GM23248 (cell line): Measurements from ENCODE around the gene NGEF. TPM values are rescaled to one million over a fixed set of nuclear protein-coding genes. Genes with fewer than 3 reads are reported as not detected.

ENCODE experiments used
- DNase-seq: peaks from one replicate; pipeline ENCODE4 v3.0.0-alpha.2; 2015
- H2AFZ ChIP-seq: fragments of 200-600 bp; sonication (generic); 2 replicates; pipeline ENCODE4 v1.6.1; 2016; ENCODE audit warnings: antibody characterized with exemption
- H3F3A ChIP-seq: fragments of 200-600 bp; sonication (generic); 2 replicates; pipeline ENCODE4 v1.6.1; 2016; ENCODE audit warnings: mild to moderate bottlenecking, antibody characterized with exemption, mixed run types; ENCODE audit not compliant: insufficient read depth
- H3K27ac ChIP-seq: fragments of 200-600 bp; sonication (generic); 2 replicates; pipeline ENCODE4 v1.5.1; 2016; ENCODE audit warnings: mild to moderate bottlenecking
- H3K27me3 ChIP-seq: fragments of 200-600 bp; sonication (generic); replicated peaks from 2 replicates; pipeline ENCODE4 v1.6.1; 2016; ENCODE audit warnings: mild to moderate bottlenecking; ENCODE audit not compliant: insufficient read depth
- H3K36me3 ChIP-seq: fragments of 200-600 bp; sonication (generic); 2 replicates; pipeline ENCODE4 v1.6.1; 2016; ENCODE audit warnings: low read depth, mild to moderate bottlenecking
- H3K4me1 ChIP-seq: fragments of 200-600 bp; sonication (generic); 2 replicates; pipeline ENCODE4 v1.6.1; 2016; ENCODE audit warnings: mild to moderate bottlenecking; ENCODE audit not compliant: insufficient read depth
- H3K4me2 ChIP-seq: fragments of 200-600 bp; sonication (generic); one replicate; pipeline ENCODE4 v1.6.1; 2016; ENCODE audit warnings: mild to moderate bottlenecking; ENCODE audit not compliant: unreplicated experiment
- H3K4me3 ChIP-seq: fragments of 200-600 bp; sonication (generic); 2 replicates; pipeline ENCODE4 v1.5.1; 2016; ENCODE audit warnings: mild to moderate bottlenecking
- H3K79me2 ChIP-seq: fragments of 200-600 bp; sonication (generic); 2 replicates; pipeline ENCODE4 v1.6.1; 2016; ENCODE audit warnings: mild to moderate bottlenecking; ENCODE audit not compliant: insufficient read depth
- H3K9ac ChIP-seq: fragments of 200-600 bp; sonication (generic); 2 replicates; pipeline ENCODE4 v1.6.1; 2016; ENCODE audit warnings: mild to moderate bottlenecking
- H3K9me2 ChIP-seq: fragments of 200-600 bp; sonication (generic); 2 replicates; pipeline ENCODE4 v1.6.1; 2016; ENCODE audit warnings: mixed run types, mild to moderate bottlenecking, moderate library complexity; ENCODE audit not compliant: insufficient read depth
- H3K9me3 ChIP-seq: fragments of 200-600 bp; sonication (generic); one replicate; pipeline ENCODE4 v1.6.1; 2017; ENCODE audit warnings: low read depth
- H4K20me1 ChIP-seq: fragments of 200-600 bp; sonication (generic); 2 replicates; pipeline ENCODE4 v1.6.0; 2016; ENCODE audit not compliant: insufficient read depth
- EZH2 ChIP-seq: fragments of 200-600 bp; sonication (generic); IDR thresholded peaks from 2 replicates; pipeline ENCODE4 v1.6.1; 2018; ENCODE audit warnings: antibody characterized with exemption, mild to moderate bottlenecking; ENCODE audit not compliant: insufficient read depth, poor library complexity, severe bottlenecking
- EZH2phosphoT487 ChIP-seq: fragments of 200-600 bp; sonication (generic); IDR thresholded peaks from 2 replicates; pipeline ENCODE4 v1.6.1; 2018; ENCODE audit warnings: antibody characterized with exemption, moderate library complexity, mild to moderate bottlenecking, low read depth; ENCODE audit not compliant: insufficient read depth
- WGBS, 2 experiments: methylation state at CpG; one replicate each; pipeline ENCODE4 v1.1.6; 2015 to 2017; ENCODE audit warnings: low lambda C conversion rate in 2 of 2, low coverage in 1 of 2; ENCODE audit errors: missing lambda C conversion rate in 2 of 2; 5-methylcytosine and 5-hydroxymethylcytosine counted together
- in situ Hi-C: fragments of 300-500 bp; cut with MboI; formaldehyde crosslinking; loops from 2 replicates; pipeline ENCODE4 v1.15.0; 2020
- polyA plus RNA-seq: library from polyadenylated mRNA; unstranded; fragments of >200 nt; fragmentation: Nextera tagmentation; extraction: Ambion mirVana; gene quantifications from 2 replicates; pipeline ENCODE4 v1.2.1, GENCODE V29; 2016
- total RNA-seq: library from RNA; depleted of rRNA; stranded (reverse); fragments of >200 nt; shearing (Covaris generic); gene quantifications from 2 replicates; pipeline ENCODE4 v1.2.3, GENCODE V29; 2014

Gene NGEF
- total and polyA plus RNA-seq, 2 experiments from 2014 or later, result 0.43 TPM; not detected in 1

- H3K36me3 ChIP-seq, result no peaks in the 10 kb centered on the region
- H4K20me1 ChIP-seq, result no peaks in the 10 kb centered on the region
- no peak overlapping the region for H2AFZ ChIP-seq
- TF ChIP-seq EZH2 (no peak), EZH2phosphoT487 (no peak)
- no peak overlapping the region for H3K27ac ChIP-seq
- no peak overlapping the region for H3K9ac ChIP-seq
- no peaks in the 10 kb centered on the region for H3F3A ChIP-seq
- H3K9me2 ChIP-seq, result no peaks in the 10 kb centered on the region
- H3K4me1 ChIP-seq, result peaks cover 5% of the 10 kb centered on the region
- in situ Hi-C loops, result no loop called here
- H3K9me3 ChIP-seq, result no peaks in the 10 kb centered on the region
- 36 to 45% methylated on average over 11 of the region's 11 CpGs for WGBS, 2 experiments
- no peaks in the 10 kb centered on the region for H3K79me2 ChIP-seq
- no peak overlapping the region for H3K4me3 ChIP-seq
- peak; percentile 92 for DNase-seq
- H3K4me2 ChIP-seq, result peak overlapping the region; percentile 77
- no peaks in the 10 kb centered on the region for H3K27me3 ChIP-seq
Measured at GRCh38 chr2:232891621-232892071, 121.4 kb downstream of the NGEF start.

- no peaks in the 10 kb centered on the region for H4K20me1 ChIP-seq
Measured at GRCh38 chr2:232890896-232891601, 122.0 kb downstream of the NGEF start.

GRCh38 chr2:232890536-232890895 is 122.5 kb downstream of the NGEF start:
- H4K20me1 ChIP-seq, result no peaks in the 10 kb centered on the region
- TF ChIP-seq EZH2 (no peak), EZH2phosphoT487 (no peak)
- H3K9ac ChIP-seq, result no peak overlapping the region
- no peak overlapping the region for H3K4me3 ChIP-seq
- H2AFZ ChIP-seq, result no peak overlapping the region
- WGBS, 2 experiments, result 63 to 76% methylated on average over 5 to 11 of the region's 11 CpGs
- in situ Hi-C loops, result no loop called here
- peaks cover 5% of the 10 kb centered on the region for H3K4me1 ChIP-seq
- H3K79me2 ChIP-seq, result no peaks in the 10 kb centered on the region
- no peak for DNase-seq
- no peaks in the 10 kb centered on the region for H3K9me2 ChIP-seq
- no peaks in the 10 kb centered on the region for H3K36me3 ChIP-seq
- H3K9me3 ChIP-seq, result no peaks in the 10 kb centered on the region
- H3F3A ChIP-seq, result no peaks in the 10 kb centered on the region
- H3K4me2 ChIP-seq, result no peak overlapping the region
- no peak overlapping the region for H3K27ac ChIP-seq
- H3K27me3 ChIP-seq, result 0 out of 2 replicates have a peak, but pooled peaks cover 3% of the 10 kb centered on the region

More at GRCh38 chr2:232890896-232891601, 122.0 kb downstream of the NGEF start:
- peaks cover 5% of the 10 kb centered on the region for H3K4me1 ChIP-seq
- in situ Hi-C loops, result no loop called here
- no peaks in the 10 kb centered on the region for H3K79me2 ChIP-seq
- H2AFZ ChIP-seq, result no peak overlapping the region
- TF ChIP-seq EZH2phosphoT487 (no peak), EZH2 (no peak)
- no peaks in the 10 kb centered on the region for H3F3A ChIP-seq
- peak overlapping the region; percentile 77 for H3K4me2 ChIP-seq
- no peak overlapping the region for H3K9ac ChIP-seq
- H3K27me3 ChIP-seq, result 0 out of 2 replicates have a peak, but pooled peaks cover under 1% of the 10 kb centered on the region
- no peak overlapping the region for H3K4me3 ChIP-seq
- peak; percentile 39 for DNase-seq
- WGBS, 2 experiments, result 47% methylated on average over 23 of the region's 23 CpGs
- H3K9me3 ChIP-seq, result no peaks in the 10 kb centered on the region
- no peak overlapping the region for H3K27ac ChIP-seq
- no peaks in the 10 kb centered on the region for H3K9me2 ChIP-seq
- H3K36me3 ChIP-seq, result no peaks in the 10 kb centered on the region

GRCh38 chr2:232889876-232890401 is 123.1 kb downstream of the NGEF start:
- in situ Hi-C loops, result no loop called here
- Histone ChIP-seq H3K27me3 (0 out of 2 replicates have a peak, but pooled peaks cover 3% of the 10 kb centered on the region), H3K9me2 (no peaks in the 10 kb centered on the region), H3F3A (no peaks in the 10 kb centered on the region), H3K36me3 (no peaks in the 10 kb centered on the region), H2AFZ (no peak overlapping the region), H3K27ac (no peak overlapping the region), H3K4me1 (peaks cover 5% of the 10 kb centered on the region), H3K9me3 (no peaks in the 10 kb centered on the region), H4K20me1 (no peaks in the 10 kb centered on the region), H3K4me3 (no peak overlapping the region), H3K79me2 (no peaks in the 10 kb centered on the region), H3K9ac (no peak overlapping the region), H3K4me2 (no peak overlapping the region)
- no peak for TF ChIP-seq EZH2phosphoT487
- no peak for TF ChIP-seq EZH2
- WGBS, 2 experiments, result 66 to 84% methylated on average over 5 of the region's 5 CpGs
- DNase-seq, result no peak
